ENCODE data around the gene E2F4.
A peak's percentile ranks its signal among the peaks of the same experiment; 100 is the strongest.

Gene E2F4

GRCh38 chr16:67174706-67175231 is 17.2 kb upstream of the E2F4 start:
- no peak for DNase-seq

- no peak for DNase-seq
These were observed 15.3 kb upstream of the E2F4 start for GRCh38 chr16:67176662-67177061.

GRCh38 chr16:67177743-67178699 is 13.9 kb upstream of the E2F4 start:
- peak; percentile 60 for DNase-seq

- DNase-seq: no peak
These were observed 12.4 kb upstream of the E2F4 start for GRCh38 chr16:67179421-67180080.

GRCh38 chr16:67180166-67180565 is 11.8 kb upstream of the E2F4 start:
- no peak for DNase-seq

GRCh38 chr16:67181346-67181745 is 10.6 kb upstream of the E2F4 start:
- no peak for DNase-seq

- no peak for DNase-seq
These were observed 9.7 kb upstream of the E2F4 start for GRCh38 chr16:67182288-67182687.

GRCh38 chr16:67183284-67183626 is 8.7 kb upstream of the E2F4 start:
- DNase-seq: no peak

GRCh38 chr16:67183627-67184452 is 8.1 kb upstream of the E2F4 start, which contains the start of gene MATCAP1:
Gene MATCAP1 (minus strand): TSS chr16:67183963. CDS start chr16:67180610, 3,353 bp downstream.
- DNase-seq: peak; percentile 88

GRCh38 chr16:67184453-67184994 is 7.4 kb upstream of the E2F4 start:
- no peak for DNase-seq

GRCh38 chr16:67184995-67185650 is 6.8 kb upstream of the E2F4 start:
- DNase-seq: peak; percentile 59

- DNase-seq: no peak
These were observed 6.3 kb upstream of the E2F4 start for GRCh38 chr16:67185651-67186134.

- DNase-seq: no peak
These were observed 5.4 kb upstream of the E2F4 start for GRCh38 chr16:67186550-67186950.

- no peak for DNase-seq
These were observed 4.6 kb upstream of the E2F4 start for GRCh38 chr16:67187175-67187890.

- no peak for DNase-seq
These were observed 3.6 kb upstream of the E2F4 start for GRCh38 chr16:67188323-67188722.

GRCh38 chr16:67188798-67189197 is 3.2 kb upstream of the E2F4 start:
- no peak for DNase-seq

GRCh38 chr16:67190041-67190440 is 1.9 kb upstream of the E2F4 start, which contains the start of gene EXOC3L1:
Gene EXOC3L1 (minus strand): TSS chr16:67190136. CDS start chr16:67189676, 460 bp downstream.
- no peak for DNase-seq

GRCh38 chr16:67190448-67191399 is 1.2 kb upstream of the E2F4 start:
- no peak for DNase-seq

GRCh38 chr16:67191411-67191994 is 452 bp upstream of the E2F4 start:
- DNase-seq: no peak
